Activated B cell treated with CpG ODN at 0.5 μM for 24 hours (primary cell): Measurements from ENCODE around the gene RHPN2. TPM values are rescaled to one million over a fixed set of nuclear protein-coding genes. Genes with fewer than 3 reads are reported as not detected.

Source experiments
- ATAC-seq: fragments of 200-7000 bp; cut with Tn5 transposase; one replicate; pipeline ENCODE4 v1.10.0; 2021; ENCODE audit warnings: low read depth, mild to moderate bottlenecking, moderate library complexity
- CTCF ChIA-PET: fragments of 350-600 bp; sonication (Branson Sonifier 250); formaldehyde crosslinking; loops from one replicate; lab custom pipeline; 2021; ENCODE audit warnings: antibody characterized with exemption; lab: Charles Lee
- POLR2A ChIA-PET: fragments of 350-600 bp; sonication (Branson Sonifier 250); formaldehyde crosslinking; loops from one replicate; lab custom pipeline; 2021; ENCODE audit warnings: antibody characterized with exemption; lab: Charles Lee
- DNase-seq: peaks from one replicate; pipeline ENCODE4 v3.0.0; 2022
- H3K27ac Mint-ChIP-seq: one replicate; pipeline ENCODE4 v1.8.0; 2020; ENCODE audit warnings: mixed read lengths
- H3K27me3 Mint-ChIP-seq: one replicate; pipeline ENCODE4 v1.8.0; 2021; ENCODE audit warnings: mixed read lengths
- H3K36me3 Mint-ChIP-seq: one replicate; pipeline ENCODE4 v1.8.0; 2021; ENCODE audit warnings: low read depth, mixed read lengths
- H3K4me1 Mint-ChIP-seq: one replicate; pipeline ENCODE4 v1.8.0; 2021; ENCODE audit warnings: mixed read lengths
- H3K4me3 Mint-ChIP-seq: one replicate; pipeline ENCODE4 v1.8.0; 2020; ENCODE audit warnings: mild to moderate bottlenecking, mixed read lengths
- H3K9me3 Mint-ChIP-seq: one replicate; pipeline ENCODE4 v1.8.0; 2020; ENCODE audit warnings: mixed read lengths
- CTCF ChIP-seq: fragments of 200-600 bp; IDR thresholded peaks from one replicate; pipeline ENCODE4 v1.8.0; 2022; ENCODE audit warnings: antibody characterized with exemption, mild to moderate bottlenecking
- intact Hi-C: fragments of 100-400 bp; cut with micrococcal nuclease; formaldehyde crosslinking; loops from one replicate; pipeline ENCODE4 v1.15.1; 2024
- total RNA-seq: library from RNA; stranded (reverse); gene quantifications from 2 replicates; pipeline ENCODE4 v1.2.3, GENCODE V29; 2022

Gene RHPN2
- total RNA-seq, 1 donor from 2014 or later: 1.7 TPM

DNA sequence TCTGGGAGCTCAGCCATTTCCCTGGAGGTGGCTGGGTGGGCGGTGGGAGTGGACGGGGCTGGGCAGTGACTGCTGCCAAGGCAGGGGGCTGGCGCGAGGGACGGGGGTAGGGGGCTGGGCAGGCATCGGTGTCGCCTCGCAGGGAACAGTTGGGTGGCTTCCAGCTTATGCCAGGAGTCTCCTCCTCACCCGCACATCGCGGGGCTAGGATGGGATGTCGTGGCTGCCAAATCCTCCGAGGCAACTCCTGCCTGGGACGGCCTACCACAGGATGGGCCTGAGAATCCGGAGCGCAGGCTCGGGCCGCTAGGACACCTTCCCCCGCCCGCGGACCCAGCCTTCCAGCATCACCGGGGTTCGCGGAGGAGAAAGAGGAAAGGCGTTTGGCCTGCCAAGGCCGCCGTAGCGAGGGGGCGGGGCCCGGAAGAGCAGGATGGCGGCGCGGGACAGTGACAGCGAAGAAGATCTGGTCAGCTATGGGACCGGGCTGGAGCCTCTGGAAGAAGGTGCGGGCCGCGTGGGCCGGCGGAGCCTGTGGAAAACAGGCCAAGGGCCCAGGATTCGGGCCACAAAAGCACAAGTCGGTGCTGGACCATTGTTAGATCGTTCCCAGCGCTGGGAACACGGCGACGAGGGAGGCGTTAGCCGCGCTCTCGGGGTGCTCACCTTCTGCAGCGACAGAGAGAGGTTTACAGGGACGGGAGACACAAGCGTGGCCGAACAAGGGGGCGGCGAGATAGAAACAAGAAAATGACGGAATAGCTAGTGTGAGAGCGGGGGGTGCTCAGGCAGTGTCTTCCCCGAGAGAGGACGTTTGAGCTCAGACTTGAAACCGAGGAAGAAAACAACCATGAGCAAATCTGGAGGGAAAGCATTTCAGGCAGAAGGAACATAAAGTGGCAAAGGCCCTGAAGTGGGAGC, 16.3 kb upstream of the RHPN2 start, which contains the start of gene GPATCH1:
TSS of gene GPATCH1 (plus strand) at position 421 of the 921 bp plus-strand sequence. CDS start at position 434, 13 bp downstream.
- ChIA-PET CTCF (no interaction called here), POLR2A (interaction anchor here (1.0 to 1.8 kb wide), 5 partner anchors 43 to 389 kb away, joined by 3 to 12 read pairs (median 4); partner anchors contain the start of genes CEP89 and NUDT19)
- Mint-ChIP-seq H3K4me1 (peaks cover 23% of the 10 kb centered on the region), H3K9me3 (no peaks in the 10 kb centered on the region), H3K27me3 (no peaks in the 10 kb centered on the region), H3K4me3 (peak within 1 kb of the TSS; percentile 99), H3K36me3 (peaks cover 12% of the 10 kb centered on the region), H3K27ac (peak within 1 kb of the TSS; percentile 93)
- intact Hi-C loops: loop anchor here (1.0 to 2.0 kb wide), 4 partner anchors 17 to 222 kb away; partner anchors contain the start of genes CEBPA, FAAP24 and RHPN2
- no peak for TF ChIP-seq CTCF
- DNase-seq: peak; percentile 83
- peak; percentile 98 for ATAC-seq

DNA sequence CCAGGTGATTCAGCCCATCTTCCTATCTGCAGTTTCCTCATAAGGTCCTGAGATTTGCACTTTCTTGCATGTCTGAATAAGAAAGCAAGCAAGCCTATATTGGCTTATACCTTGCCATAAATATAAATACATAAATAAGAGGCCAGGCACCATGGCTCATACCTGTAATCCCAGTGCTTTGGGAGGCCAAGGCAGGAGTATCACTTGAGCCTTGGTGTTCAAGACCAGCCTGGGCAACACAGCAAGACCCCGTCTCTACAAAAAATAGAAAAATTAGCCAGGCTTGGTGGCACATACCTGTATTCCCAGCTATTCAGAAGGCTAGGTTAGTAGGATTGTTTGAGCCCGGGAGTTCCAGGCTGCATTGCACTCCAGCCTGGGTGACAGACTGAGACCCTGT, 10.8 kb upstream of the RHPN2 start:
- no peak for ATAC-seq
- intact Hi-C loops: no loop called here
- no peaks in the 10 kb centered on the region for H3K9me3 Mint-ChIP-seq
- DNase-seq: no peak
- ChIA-PET CTCF (no interaction called here), POLR2A (no interaction called here)
- no peak overlapping the region for H3K4me3 Mint-ChIP-seq
- H3K36me3 Mint-ChIP-seq: no peaks in the 10 kb centered on the region
- H3K27ac Mint-ChIP-seq: no peak overlapping the region
- TF ChIP-seq CTCF: no peak
- no peaks in the 10 kb centered on the region for H3K27me3 Mint-ChIP-seq
- no peaks in the 10 kb centered on the region for H3K4me1 Mint-ChIP-seq

DNA sequence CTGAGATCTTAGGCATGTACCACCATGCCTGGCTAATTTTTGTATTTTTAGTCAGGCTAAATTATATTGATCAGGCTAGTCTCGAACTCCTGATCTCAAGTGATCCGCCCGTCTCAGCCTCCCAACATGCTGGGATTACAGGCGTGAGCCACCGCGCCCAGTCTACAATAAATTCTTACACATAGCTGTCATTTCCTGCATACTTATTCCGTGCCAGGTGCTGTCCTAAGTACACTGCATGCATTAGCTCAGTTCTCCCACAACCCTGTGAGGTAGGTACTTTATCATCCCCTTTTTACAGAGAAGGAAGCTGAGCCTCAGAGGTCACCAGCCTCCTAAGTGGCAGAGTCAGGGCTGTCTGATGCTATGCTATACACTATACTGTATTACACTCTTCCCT, 7.2 kb upstream of the RHPN2 start:
- no peaks in the 10 kb centered on the region for H3K36me3 Mint-ChIP-seq
- CTCF ChIA-PET: no interaction called here
- DNase-seq (no peak), ATAC-seq (no peak)
- no peaks in the 10 kb centered on the region for H3K27me3 Mint-ChIP-seq
- H3K9me3 Mint-ChIP-seq: no peaks in the 10 kb centered on the region
- H3K27ac Mint-ChIP-seq: no peak overlapping the region
- no peak for TF ChIP-seq CTCF
- H3K4me1 Mint-ChIP-seq: no peaks in the 10 kb centered on the region
- H3K4me3 Mint-ChIP-seq: no peak overlapping the region
- intact Hi-C loops: no loop called here
- POLR2A ChIA-PET: no interaction called here

DNA sequence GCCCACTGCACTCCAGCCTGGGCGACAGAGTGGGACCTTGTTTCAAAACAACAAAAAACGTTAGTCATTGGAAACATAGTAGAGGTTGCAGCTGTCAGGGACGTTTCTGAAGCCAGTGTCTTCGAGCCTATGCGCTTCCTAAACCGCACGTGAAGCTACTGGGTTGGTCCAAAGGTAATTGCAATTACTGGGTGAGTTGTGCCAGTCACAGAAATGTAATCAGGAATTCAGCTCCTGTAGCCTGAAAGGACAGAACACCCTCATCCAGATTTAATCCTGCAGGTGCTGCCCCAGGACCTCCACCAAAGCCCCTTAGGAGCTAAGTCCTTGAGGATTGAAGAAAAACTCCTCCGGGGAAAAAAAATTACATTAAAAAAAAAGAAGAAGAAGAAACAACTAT, 2.4 kb upstream of the RHPN2 start:
- intact Hi-C loops: loop anchor here (10.0 kb wide), 1 partner anchor 392 kb away; the partner anchor contains the start of genes ANKRD27 and RGS9BP
- no peak for TF ChIP-seq CTCF
- POLR2A ChIA-PET: interaction anchor here (0.7 kb wide), 1 partner anchor 17 kb away, joined by 4 read pairs; no protein-coding TSS in a partner anchor
- CTCF ChIA-PET: interaction anchor here (0.7 kb wide), 1 partner anchor 110 kb away, joined by 3 read pairs; no protein-coding TSS in a partner anchor
- H3K4me1 Mint-ChIP-seq: peaks cover 9% of the 10 kb centered on the region
- no peak for DNase-seq
- H3K9me3 Mint-ChIP-seq: no peaks in the 10 kb centered on the region
- H3K36me3 Mint-ChIP-seq: no peaks in the 10 kb centered on the region
- H3K4me3 Mint-ChIP-seq: no peak overlapping the region
- no peak overlapping the region for H3K27ac Mint-ChIP-seq
- no peak for ATAC-seq
- H3K27me3 Mint-ChIP-seq: peaks cover 2% of the 10 kb centered on the region

- intact Hi-C loops: loop anchor here (10.0 kb wide), 1 partner anchor 392 kb away; the partner anchor contains the start of genes ANKRD27 and RGS9BP
- TF ChIP-seq CTCF: no peak
Observed at GRCh38 chr19:33066543-33066942, 1.9 kb upstream of the RHPN2 start.

More at GRCh38 chr19:33066543-33066942, 1.9 kb upstream of the RHPN2 start:
- Mint-ChIP-seq H3K27me3 (peaks cover 2% of the 10 kb centered on the region), H3K27ac (no peak overlapping the region), H3K4me3 (no peak overlapping the region), H3K9me3 (no peaks in the 10 kb centered on the region), H3K4me1 (peaks cover 9% of the 10 kb centered on the region), H3K36me3 (no peaks in the 10 kb centered on the region)
- CTCF ChIA-PET: no interaction called here
- no peak for ATAC-seq
- POLR2A ChIA-PET: interaction anchor here (0.7 kb wide), 1 partner anchor 16 kb away, joined by 4 read pairs; no protein-coding TSS in a partner anchor
- DNase-seq: no peak
